Upper lobe of left lung (tissue), 6 donors: ENCODE results near the gene TOR3A. TPM values are rescaled to one million over a fixed set of nuclear protein-coding genes. Genes with fewer than 3 reads are reported as not detected.
"Not testable (repeated sequence)": the region's sequence is repeated elsewhere in the genome, so short reads cannot be mapped to it uniquely, and the experiment has no call there.

ENCODE experiments used
- ATAC-seq, 2 donors: fragments of 200-7000 bp; cut with Tn5 transposase; one replicate each; pipeline ENCODE4 v1.9.1; 2022; ENCODE audit warnings: mild to moderate bottlenecking in 2 of 2, moderate library complexity in 2 of 2; ENCODE audit not compliant: low FRiP score in 2 of 2
- DNase-seq, 2 donors: peaks; one replicate each; pipeline ENCODE4 v3.0.0-alpha.2; 2019 to 2020
- H3K27ac ChIP-seq, 4 donors: fragments of 200-600 bp; sonication (generic); one replicate each; pipeline ENCODE4 v1.5.1; 2016 to 2019
- H3K27me3 ChIP-seq, 4 donors: fragments of 200-600 bp; sonication (generic); one replicate each; pipeline ENCODE4 v1.5.1; 2017 to 2019
- H3K36me3 ChIP-seq, 4 donors: fragments of 200-600 bp; sonication (generic); one replicate each; pipeline ENCODE4 v1.5.1; 2016 to 2019
- H3K4me1 ChIP-seq, 4 donors: fragments of 200-600 bp; sonication (generic); one replicate each; pipeline ENCODE4 v1.5.1; 2018 to 2019
- H3K4me3 ChIP-seq, 4 donors: fragments of 200-600 bp; sonication (generic); one replicate each; pipeline ENCODE4 v1.5.1; 2017 to 2019; ENCODE audit warnings: mild to moderate bottlenecking in 2 of 4, moderate library complexity in 1 of 4
- H3K9me3 ChIP-seq, 4 donors: fragments of 200-600 bp; sonication (generic); one replicate each; pipeline ENCODE4 v1.5.1; 2018 to 2019
- EP300 ChIP-seq, 4 donors: sonication (generic); formaldehyde crosslinking; IDR thresholded peaks; one replicate each; pipeline ENCODE4 v1.5.1; 2017; ENCODE audit warnings: antibody characterized with exemption in 4 of 4, control low read depth in 2 of 4
- POLR2A ChIP-seq, 4 donors: fragments of 450-650 bp; IDR thresholded peaks; one replicate each; pipeline ENCODE4 v1.5.1; 2016 to 2017; ENCODE audit warnings: antibody characterized with exemption in 4 of 4, mild to moderate bottlenecking in 2 of 4
- POLR2AphosphoS5 ChIP-seq, 2 donors: sonication (generic); formaldehyde crosslinking; IDR thresholded peaks; one replicate each; pipeline ENCODE4 v1.5.1; 2017; ENCODE audit warnings: antibody characterized with exemption in 2 of 2
- WGBS, 2 donors: methylation state at CpG; one replicate each; pipeline ENCODE4 v1.1.5; 2017 to 2018; 5-methylcytosine and 5-hydroxymethylcytosine counted together
- total RNA-seq, 6 donors: library from RNA; depleted of rRNA in 4 of 6; stranded (reverse); fragments of >200 nt in 4 of 6; gene quantifications; one replicate each; pipeline versions ENCODE4 v1.1.0 to v1.2.1, GENCODE V29; 2016 to 2021
- TF ChIP-seq, protein P1 (sequence below), 6 experiments: fragments of 450-650 bp in 4 of 6; fragments of 200-600 bp in 2 of 6; sonication (generic) in 2 of 6; IDR thresholded peaks; one replicate each; pipeline ENCODE4 v1.5.1; 2016 to 2019; ENCODE audit warnings: antibody characterized with exemption in 6 of 6
- donor health status: DM: no; HTN: no; CAD: no; lungs with moderate emphysema.
- donor health status: DM: no; HTN: yes; CAD: no; lungs with severe emphysema.

Gene TOR3A
- total RNA-seq, 6 donors from 2014 or later = 26.2 to 44.1 (median 29.5) TPM

DNA sequence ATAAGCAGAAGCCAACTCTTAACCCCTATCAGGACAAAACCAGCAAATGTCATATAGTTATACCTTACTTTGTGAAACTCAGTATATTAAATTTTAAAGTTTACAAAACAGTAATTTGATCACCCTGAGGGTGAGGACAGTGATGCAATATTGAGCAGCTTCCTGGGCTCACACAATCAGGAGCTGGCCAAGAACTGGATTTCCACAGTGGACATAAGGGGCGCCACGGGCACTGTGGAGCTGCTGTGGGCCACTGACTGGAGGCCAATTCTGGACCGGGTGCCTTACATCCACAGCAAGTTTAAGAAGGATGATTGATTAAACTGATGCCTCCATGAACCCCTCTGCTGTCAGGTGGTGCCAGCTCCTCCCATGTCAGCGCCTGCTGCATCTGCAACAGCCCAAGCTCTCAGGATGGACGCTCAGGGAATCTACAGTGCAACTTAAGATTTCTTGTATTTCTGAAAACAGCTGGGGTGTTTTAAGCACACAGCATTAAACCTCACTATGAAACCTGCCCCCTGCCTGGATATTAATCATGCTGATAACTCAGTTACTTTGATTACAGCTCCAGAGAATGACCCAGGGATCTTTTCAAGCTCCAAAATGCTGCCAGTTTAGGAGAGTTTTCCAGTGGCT, 55.9 kb downstream of the TOR3A start:
- Histone ChIP-seq H3K4me1 (peaks cover 0 to 32% (median 13%) of the 10 kb centered on the region in 4 donors), H3K4me3 (no peak overlapping the region), H3K27me3 (no peaks in the 10 kb centered on the region), H3K9me3 (no peaks in the 10 kb centered on the region), H3K36me3 (no peaks in the 10 kb centered on the region), H3K27ac (no peak overlapping the region)
- 80 to 83% methylated on average over 3 to 5 of the region's 5 CpGs for WGBS, 2 donors
- TF ChIP-seq POLR2A (IDR thresholded peaks at IDR 0.05) (no peak), EP300 (IDR thresholded peaks at IDR 0.05) (no peak), POLR2AphosphoS5 (IDR thresholded peaks at IDR 0.05) (no peak)
- TF ChIP-seq, protein P1, sequence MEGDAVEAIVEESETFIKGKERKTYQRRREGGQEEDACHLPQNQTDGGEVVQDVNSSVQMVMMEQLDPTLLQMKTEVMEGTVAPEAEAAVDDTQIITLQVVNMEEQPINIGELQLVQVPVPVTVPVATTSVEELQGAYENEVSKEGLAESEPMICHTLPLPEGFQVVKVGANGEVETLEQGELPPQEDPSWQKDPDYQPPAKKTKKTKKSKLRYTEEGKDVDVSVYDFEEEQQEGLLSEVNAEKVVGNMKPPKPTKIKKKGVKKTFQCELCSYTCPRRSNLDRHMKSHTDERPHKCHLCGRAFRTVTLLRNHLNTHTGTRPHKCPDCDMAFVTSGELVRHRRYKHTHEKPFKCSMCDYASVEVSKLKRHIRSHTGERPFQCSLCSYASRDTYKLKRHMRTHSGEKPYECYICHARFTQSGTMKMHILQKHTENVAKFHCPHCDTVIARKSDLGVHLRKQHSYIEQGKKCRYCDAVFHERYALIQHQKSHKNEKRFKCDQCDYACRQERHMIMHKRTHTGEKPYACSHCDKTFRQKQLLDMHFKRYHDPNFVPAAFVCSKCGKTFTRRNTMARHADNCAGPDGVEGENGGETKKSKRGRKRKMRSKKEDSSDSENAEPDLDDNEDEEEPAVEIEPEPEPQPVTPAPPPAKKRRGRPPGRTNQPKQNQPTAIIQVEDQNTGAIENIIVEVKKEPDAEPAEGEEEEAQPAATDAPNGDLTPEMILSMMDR (IDR thresholded peaks at IDR 0.05) = no peak
- DNase-seq = no peak
- ATAC-seq = peak in 1 of 2 donors; percentile 64

DNA sequence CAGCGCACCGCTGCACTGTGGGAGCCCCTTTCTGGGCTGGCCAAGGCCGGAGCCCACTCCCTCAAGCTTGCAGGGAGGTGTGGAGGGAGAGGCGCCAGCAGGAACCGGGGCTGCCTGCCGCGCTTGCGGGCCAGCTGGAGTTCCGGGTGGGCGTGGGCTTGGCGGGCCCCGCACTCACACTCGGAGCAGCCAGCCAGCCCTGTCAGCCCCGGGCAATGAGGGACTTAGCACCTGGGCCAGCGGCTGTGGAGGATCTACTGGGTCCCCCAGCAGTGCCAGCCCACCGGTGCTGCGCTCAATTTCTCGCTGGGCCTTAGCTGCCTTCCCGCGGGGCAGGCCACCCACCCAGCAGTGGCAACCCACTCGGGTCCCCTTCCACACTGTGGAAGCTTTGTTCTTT, 56.9 kb downstream of the TOR3A start:
- H3K4me1 ChIP-seq = peaks cover 0 to 35% (median 19%) of the 10 kb centered on the region in 4 donors
- DNase-seq = peak in 1 of 2 donors; percentile 73
- not testable (repeated sequence) for H3K4me3 ChIP-seq, H3K36me3 ChIP-seq, H3K27ac ChIP-seq, H3K27me3 ChIP-seq, ATAC-seq, H3K9me3 ChIP-seq
- 94 to 100% methylated on average over 4 to 20 of the region's 21 CpGs for WGBS, 2 donors

GRCh38 chr1:179141592-179142251, 59.9 kb downstream of the TOR3A start:
- WGBS, 2 donors = 36 to 45% methylated on average over 4 of the region's 4 CpGs
- DNase-seq = no peak
- ATAC-seq = peak in 1 of 2 donors; percentile 87
- H3K9me3 ChIP-seq = no peaks in the 10 kb centered on the region
- H3K4me3 ChIP-seq = peak overlapping the region in 2 of 4 donors; percentile 1 to 39
- TF ChIP-seq EP300 (IDR thresholded peaks at IDR 0.05) = no peak
- TF ChIP-seq, protein P1 (IDR thresholded peaks at IDR 0.05) = no peak
- TF ChIP-seq POLR2A (IDR thresholded peaks at IDR 0.05) = peak in 1 of 4 donors; percentile 15
- peak overlapping the region; percentile 28 to 76 (median 49) for H3K27ac ChIP-seq
- H3K36me3 ChIP-seq = no peaks in the 10 kb centered on the region
- no peaks in the 10 kb centered on the region for H3K27me3 ChIP-seq
- H3K4me1 ChIP-seq = peaks cover 0 to 35% (median 19%) of the 10 kb centered on the region in 4 donors

- Histone ChIP-seq H3K27ac (peak overlapping the region; percentile 41 to 76 (median 54)), H3K4me1 (peaks cover 0 to 28% (median 19%) of the 10 kb centered on the region in 4 donors), H3K9me3 (no peaks in the 10 kb centered on the region), H3K36me3 (no peaks in the 10 kb centered on the region), H3K27me3 (no peaks in the 10 kb centered on the region), H3K4me3 (peak overlapping the region in 3 of 4 donors; percentile 1 to 39 (median 15))
- WGBS, 2 donors = 83 to 87% methylated on average over 2 of the region's 2 CpGs
- TF ChIP-seq, protein P1 (IDR thresholded peaks at IDR 0.05) = no peak
- peak in 1 of 2 donors; percentile 59 for TF ChIP-seq POLR2AphosphoS5 (IDR thresholded peaks at IDR 0.05)
- peak in 1 of 4 donors; percentile 69 for TF ChIP-seq EP300 (IDR thresholded peaks at IDR 0.05)
- TF ChIP-seq POLR2A (IDR thresholded peaks at IDR 0.05) = peak in 2 of 4 donors; percentile 26 to 70
- DNase-seq (no peak), ATAC-seq (peak; percentile 85 to 94)
Observed at GRCh38 chr1:179142889-179143299, 61.0 kb downstream of the TOR3A start.

DNA sequence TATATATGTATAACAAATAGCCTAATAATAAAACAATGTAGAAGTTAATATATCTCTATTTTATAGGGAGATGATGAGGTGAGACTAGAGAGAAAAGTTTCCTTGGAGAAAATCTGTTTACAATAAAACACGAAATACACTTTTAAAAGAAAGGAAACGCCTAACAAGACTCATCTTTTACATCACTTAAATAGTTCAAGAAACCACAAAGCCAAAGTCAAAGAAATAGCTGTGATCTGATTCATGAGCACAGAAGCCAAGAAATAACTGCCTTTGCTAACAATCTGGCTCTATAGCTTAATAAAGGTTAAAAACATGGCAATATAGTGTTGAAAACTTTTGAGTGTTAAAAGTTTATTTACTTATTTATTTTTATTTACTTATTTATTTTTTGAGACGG, 61.5 kb downstream of the TOR3A start:
- Histone ChIP-seq H3K4me1 (peaks cover 0 to 25% (median 19%) of the 10 kb centered on the region in 4 donors), H3K4me3 (no peak overlapping the region), H3K9me3 (no peaks in the 10 kb centered on the region), H3K27ac (peak overlapping the region in 3 of 4 donors; percentile 18 to 57 (median 52)), H3K27me3 (no peaks in the 10 kb centered on the region), H3K36me3 (no peaks in the 10 kb centered on the region)
- peak in 1 of 2 donors; percentile 70 for ATAC-seq
- DNase-seq = no peak
- TF ChIP-seq POLR2A (IDR thresholded peaks at IDR 0.05) (no peak), POLR2AphosphoS5 (IDR thresholded peaks at IDR 0.05) (no peak), EP300 (IDR thresholded peaks at IDR 0.05) (no peak)
- TF ChIP-seq, protein P1 (IDR thresholded peaks at IDR 0.05) = no peak
- 68 to 70% methylated on average over 3 of the region's 3 CpGs for WGBS, 2 donors
